ENCODE results near the gene IZUMO2.
A peak's percentile ranks its signal among the peaks of the same experiment; 100 is the strongest.
"Not testable (repeated sequence)": the region's sequence is repeated elsewhere in the genome, so short reads cannot be mapped to it uniquely, and the experiment has no call there.

Gene IZUMO2

GRCh38 chr19:50187937-50188336 lies 24.9 kb upstream of the IZUMO2 start:
- H3K4me3 ChIP-seq (ENCODE audit: low read depth, low read length) = no peak overlapping the region

- H3K4me3 ChIP-seq (ENCODE audit: low read depth, low read length) = no peak overlapping the region
These were observed 21.1 kb upstream of the IZUMO2 start for GRCh38 chr19:50184196-50184595.

- no peak overlapping the region for H3K4me3 ChIP-seq (ENCODE audit: low read depth, low read length)
These were observed 18.0 kb upstream of the IZUMO2 start for GRCh38 chr19:50181121-50181520.

GRCh38 chr19:50178859-50179537 lies 15.9 kb upstream of the IZUMO2 start:
- no peak overlapping the region for H3K4me3 ChIP-seq (ENCODE audit: low read depth, low read length)

- H3K4me3 ChIP-seq (ENCODE audit: low read depth, low read length) = no peak overlapping the region
These were observed 15.2 kb upstream of the IZUMO2 start for GRCh38 chr19:50178320-50178719.

GRCh38 chr19:50176775-50177174 lies 13.7 kb upstream of the IZUMO2 start:
- H3K4me3 ChIP-seq (ENCODE audit: low read depth, low read length) = no peak overlapping the region

- no peak overlapping the region for H3K4me3 ChIP-seq (ENCODE audit: low read depth, low read length)
These were observed 12.8 kb upstream of the IZUMO2 start for GRCh38 chr19:50175924-50176323.

- no peak overlapping the region for H3K4me3 ChIP-seq (ENCODE audit: low read depth, low read length)
These were observed 11.2 kb upstream of the IZUMO2 start for GRCh38 chr19:50174100-50174793.

- H3K4me3 ChIP-seq (ENCODE audit: low read depth, low read length) = no peak overlapping the region
These were observed 10.0 kb upstream of the IZUMO2 start for GRCh38 chr19:50173127-50173526.

- no peak overlapping the region for H3K4me3 ChIP-seq (ENCODE audit: low read depth, low read length)
These were observed 9.6 kb upstream of the IZUMO2 start for GRCh38 chr19:50172726-50173125.

- H3K4me3 ChIP-seq (ENCODE audit: low read depth, low read length) = no peak overlapping the region
These were observed 8.7 kb upstream of the IZUMO2 start for GRCh38 chr19:50171752-50172151.

GRCh38 chr19:50167314-50167721 lies 4.2 kb upstream of the IZUMO2 start:
- no peak overlapping the region for H3K4me3 ChIP-seq (ENCODE audit: low read depth, low read length)

GRCh38 chr19:50159078-50159477 lies 4.0 kb downstream of the IZUMO2 start:
- no peak overlapping the region for H3K4me3 ChIP-seq (ENCODE audit: low read depth, low read length)

GRCh38 chr19:50158577-50158976 lies 4.5 kb downstream of the IZUMO2 start:
- H3K4me3 ChIP-seq (ENCODE audit: low read depth, low read length) = no peak overlapping the region

- H3K4me3 ChIP-seq (ENCODE audit: low read depth, low read length) = no peak overlapping the region
These were observed 7.5 kb downstream of the IZUMO2 start for GRCh38 chr19:50155520-50156109.

- H3K4me3 ChIP-seq (ENCODE audit: low read depth, low read length) = no peak overlapping the region
These were observed 8.6 kb downstream of the IZUMO2 start for GRCh38 chr19:50154529-50154928.

- H3K4me3 ChIP-seq (ENCODE audit: low read depth, low read length) = no peak overlapping the region
These were observed 10.5 kb downstream of the IZUMO2 start for GRCh38 chr19:50152578-50152977.

- no peak overlapping the region for H3K4me3 ChIP-seq (ENCODE audit: low read depth, low read length)
These were observed 14.6 kb downstream of the IZUMO2 start for GRCh38 chr19:50148528-50148927.

GRCh38 chr19:50147462-50148423 lies 15.3 kb downstream of the IZUMO2 start:
- H3K4me3 ChIP-seq (ENCODE audit: low read depth, low read length) = peak overlapping the region; percentile 80

- not testable (repeated sequence) for H3K4me3 ChIP-seq (ENCODE audit: low read depth, low read length)
These were observed 21.2 kb downstream of the IZUMO2 start for GRCh38 chr19:50141921-50142320.
